T-cell (primary cell): ENCODE data around the gene GRXCR2. TPM values are rescaled to one million over a fixed set of nuclear protein-coding genes. Genes with fewer than 3 reads are reported as not detected.
"Not testable (repeated sequence)": the region's sequence is repeated elsewhere in the genome, so short reads cannot be mapped to it uniquely, and the experiment has no call there.

ENCODE experiments used
- ATAC-seq, 4 experiments: fragments of 200-7000 bp in 3 of 4; fragments of 150-1000 bp in 1 of 4; cut with Tn5 transposase; replicated peaks in 1 of 4; 1 replicate in 3 of 4; 2 replicates in 1 of 4; pipeline ENCODE4 v1.10.0; 2021; ENCODE audit warnings: moderate library complexity in 3 of 4, mild to moderate bottlenecking in 2 of 4, moderate number of reproducible peaks in 1 of 4
- CTCF ChIA-PET, 2 donors: fragments of 300-600 bp; sonication (Branson Sonifier 250); formaldehyde crosslinking; loops; one replicate each; lab custom pipeline; 2022; ENCODE audit warnings: antibody characterized with exemption in 2 of 2; lab: Charles Lee
- POLR2A ChIA-PET, 2 donors: fragments of 300-600 bp; sonication (Branson Sonifier 250); formaldehyde crosslinking; loops; one replicate each; lab custom pipeline; 2022; ENCODE audit warnings: antibody characterized with exemption in 2 of 2; lab: Charles Lee
- DNase-seq, 35 experiments: peaks; one replicate each; pipeline versions ENCODE4 v3.0.0 to v3.0.0-alpha.2; 2013 to 2023
- H3K27ac ChIP-seq: one replicate; pipeline ENCODE4 v1.5.1; 2013; ENCODE audit warnings: low read length
- H3K27me3 ChIP-seq, 2 experiments: replicated peaks in 1 of 2; 1 replicate in 1 of 2; 2 replicates in 1 of 2; pipeline versions ENCODE4 v1.6.1 to v1.7.0; 2013; ENCODE audit warnings: low read length in 1 of 2, mixed read lengths in 1 of 2; ENCODE audit not compliant: control insufficient read depth in 2 of 2, insufficient read depth in 2 of 2; ENCODE audit errors: extremely low read depth in 1 of 2
- H3K36me3 ChIP-seq, 2 donors: 1 replicate in 1 of 2; 2 replicates in 1 of 2; pipeline versions ENCODE4 v1.6.1 to v1.7.0; 2013; ENCODE audit warnings: low read length in 1 of 2; ENCODE audit not compliant: control insufficient read depth in 2 of 2, insufficient read depth in 1 of 2; ENCODE audit errors: extremely low read depth in 1 of 2
- H3K4me1 ChIP-seq, 2 experiments: 1 replicate in 1 of 2; 2 replicates in 1 of 2; pipeline versions ENCODE4 v1.6.1 to v1.7.0; 2013; ENCODE audit warnings: low read length in 2 of 2, mixed read lengths in 1 of 2; ENCODE audit not compliant: insufficient read depth in 2 of 2, control insufficient read depth in 1 of 2; ENCODE audit errors: extremely low read depth in 1 of 2
- H3K4me3 ChIP-seq, 2 donors: 1 replicate in 1 of 2; 2 replicates in 1 of 2; pipeline versions ENCODE4 v1.5.1 to v1.7.0; 2013; ENCODE audit warnings: mild to moderate bottlenecking in 2 of 2, low read length in 1 of 2, moderate library complexity in 1 of 2; ENCODE audit not compliant: control insufficient read depth in 1 of 2; ENCODE audit errors: extremely low read depth in 1 of 2
- H3K9me3 ChIP-seq: 2 replicates; pipeline ENCODE4 v1.7.0; 2013
- H3K27ac Mint-ChIP-seq, 2 donors: one replicate each; pipeline ENCODE4 v1.8.0; 2020 to 2021; ENCODE audit warnings: mild to moderate bottlenecking in 2 of 2, mixed read lengths in 2 of 2
- H3K27me3 Mint-ChIP-seq, 2 donors: one replicate each; pipeline ENCODE4 v1.8.0; 2021 to 2022; ENCODE audit warnings: mixed read lengths in 2 of 2
- H3K36me3 Mint-ChIP-seq: one replicate; pipeline ENCODE4 v1.8.0; 2021; ENCODE audit warnings: mixed read lengths
- H3K4me1 Mint-ChIP-seq, 3 donors: one replicate each; pipeline ENCODE4 v1.8.0; 2020 to 2022; ENCODE audit warnings: mixed read lengths in 3 of 3, mild to moderate bottlenecking in 1 of 3
- H3K4me3 Mint-ChIP-seq, 3 donors: one replicate each; pipeline ENCODE4 v1.8.0; 2020 to 2022; ENCODE audit warnings: mild to moderate bottlenecking in 3 of 3, mixed read lengths in 3 of 3, moderate library complexity in 3 of 3
- H3K9me3 Mint-ChIP-seq, 3 donors: one replicate each; pipeline ENCODE4 v1.8.0; 2020 to 2022; ENCODE audit warnings: mixed read lengths in 3 of 3
- WGBS: methylation state at CpG from one replicate; pipeline ENCODE4 v1.1.5; 2013; ENCODE audit warnings: missing lambda C conversion rate; ENCODE audit not compliant: insufficient coverage; 5-methylcytosine and 5-hydroxymethylcytosine counted together
- total RNA-seq, 35 experiments: library from RNA in 6 of 35; stranded (reverse) in 6 of 35; fragments of 120-200 nt in 1 of 35; gene quantifications; one replicate each; pipeline versions ENCODE4 v1.2.1 to v1.2.4 and lab custom pipeline; 2013 to 2026

GRXCR2 gene
- total RNA-seq, 5 donors from 2014 or later (not counting 1 experiment from before 2014, with no cell fraction given) = not detected

DNA sequence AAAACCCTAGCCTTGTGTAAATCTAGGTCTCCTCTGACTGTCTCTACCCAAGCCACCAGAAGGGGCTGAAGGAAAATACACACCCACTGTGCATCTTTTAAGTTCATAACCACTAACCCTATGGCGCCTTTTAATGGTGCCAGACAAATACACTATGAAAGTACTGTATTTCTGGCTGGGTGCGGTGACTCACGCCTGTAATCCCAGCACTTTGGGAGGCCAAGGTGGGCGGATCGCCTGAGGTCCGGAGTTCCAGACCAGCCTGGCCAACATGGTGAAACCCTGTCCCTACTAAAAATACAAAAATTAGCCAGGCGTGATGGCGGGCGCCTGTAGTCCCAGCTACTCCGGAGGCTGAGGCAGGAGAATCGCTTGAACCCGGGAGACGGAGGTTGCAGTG is 36.6 kb downstream of the GRXCR2 start:
- H3K27me3 Mint-ChIP-seq = peaks cover 9 to 15% of the 10 kb centered on the region in 2 donors

DNA sequence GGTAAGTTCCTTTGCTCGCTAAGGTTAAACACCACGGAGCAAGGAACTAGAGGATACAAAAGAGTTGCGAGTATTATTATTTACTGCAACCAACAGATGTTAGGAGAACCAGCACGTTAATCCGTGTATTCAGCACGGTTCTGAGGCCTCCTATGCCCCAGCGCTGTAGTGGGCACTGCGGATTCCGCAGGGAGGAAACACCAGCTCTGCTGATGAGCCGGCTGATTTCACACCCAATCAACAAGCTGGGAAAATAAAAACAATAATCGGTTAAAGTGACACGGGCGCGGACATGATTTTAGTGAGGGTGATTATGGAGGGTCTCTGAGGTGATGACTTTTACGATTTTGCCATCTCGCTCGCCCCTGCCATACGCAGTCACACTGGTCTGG is 37.0 kb downstream of the GRXCR2 start:
- POLR2A ChIA-PET = no interaction called here
- CTCF ChIA-PET = no interaction called here

More for the DNA sequence above, 36.6 kb downstream of the GRXCR2 start:
- H3K36me3 ChIP-seq, H3K36me3 Mint-ChIP-seq, DNase-seq, CTCF ChIA-PET, ATAC-seq, H3K9me3 ChIP-seq, H3K4me3 ChIP-seq, H3K27ac Mint-ChIP-seq, POLR2A ChIA-PET, H3K27ac ChIP-seq, H3K9me3 Mint-ChIP-seq: not testable (repeated sequence)
- Histone ChIP-seq H3K27me3 (peaks cover 0 to 16% of the 10 kb centered on the region in 2 experiments), H3K4me1 (peaks cover 0 to 13% of the 10 kb centered on the region in 2 experiments)
- Mint-ChIP-seq H3K4me1 (peaks cover 14 to 17% (median 16%) of the 10 kb centered on the region in 3 donors), H3K4me3 (peak overlapping the region; percentile 65 to 73 (median 68))
- WGBS = 93% methylated on average over 6 of the region's 13 CpGs

DNA sequence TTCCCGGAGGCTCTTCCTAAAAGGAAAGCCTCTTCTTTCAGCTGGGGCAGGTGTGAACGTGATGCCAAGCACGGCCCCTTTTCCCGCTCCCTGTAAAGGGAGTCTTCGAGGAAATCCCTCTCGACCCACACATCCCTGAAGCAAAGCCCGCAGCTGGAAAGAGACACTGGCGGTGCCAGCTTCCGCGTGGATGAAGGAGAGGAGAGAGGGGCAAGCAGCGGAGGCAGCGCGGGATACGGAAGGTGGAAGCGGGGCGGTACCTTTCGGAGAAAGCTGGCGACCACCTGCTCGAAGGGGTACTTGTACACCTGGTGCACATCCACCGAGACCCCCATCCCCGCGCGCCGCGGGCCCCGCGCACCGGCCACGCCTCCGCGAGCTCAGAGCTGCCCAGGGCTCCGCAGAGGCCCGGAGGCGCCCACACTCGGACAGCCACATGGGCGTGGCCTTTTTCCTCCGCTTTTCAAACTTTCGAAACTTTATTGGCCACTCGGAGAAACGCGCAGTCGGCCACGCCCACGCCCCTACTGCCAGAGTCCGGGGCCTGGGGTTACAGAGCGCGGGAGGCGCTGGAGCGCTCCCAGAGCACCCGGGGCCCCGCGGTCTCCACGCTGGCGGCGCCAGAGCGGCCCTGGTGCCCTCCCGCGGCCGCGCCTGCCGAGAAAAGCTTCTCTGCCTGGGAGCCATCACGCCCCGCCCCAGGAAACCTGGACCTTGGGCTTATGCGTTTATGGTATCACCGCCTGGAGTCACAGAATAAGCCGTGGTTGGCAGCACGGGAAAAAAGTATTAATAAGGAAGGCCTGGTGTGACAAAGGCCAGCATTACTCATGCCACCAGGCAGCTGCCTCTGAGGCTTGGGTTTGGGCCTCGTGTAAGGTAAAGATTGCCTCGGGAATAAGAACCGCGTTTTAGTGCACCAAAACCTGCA is 37.6 kb downstream of the GRXCR2 start, which contains the start of gene PRELID2:
Gene PRELID2 (minus strand): TSS at position 426 of the 931 bp plus-strand sequence. CDS start 91 bp downstream, at position 335.
- ChIA-PET POLR2A (no interaction called here), CTCF (no interaction called here)
- DNase-seq (peak in 28 of 35 experiments; percentile 2 to 51 (median 11)), ATAC-seq (peak; percentile 57 to 82 (median 72))
- Histone ChIP-seq H3K27me3 (peaks cover 0 to 16% of the 10 kb centered on the region in 2 experiments), H3K4me3 (peak within 1 kb of the TSS; percentile 41 to 80), H3K36me3 (no peaks in the 10 kb centered on the region), H3K27ac (no peak within 1 kb of the TSS), H3K9me3 (no peaks in the 10 kb centered on the region), H3K4me1 (peaks cover 2 to 13% of the 10 kb centered on the region in 2 experiments)
- H3K4me1 Mint-ChIP-seq = peaks cover 21 to 23% (median 22%) of the 10 kb centered on the region in 3 donors
- peak within 1 kb of the TSS; percentile 65 to 73 (median 68) for H3K4me3 Mint-ChIP-seq
- no peaks in the 10 kb centered on the region for H3K36me3 Mint-ChIP-seq
- 3% methylated on average over 63 of the region's 71 CpGs for WGBS
- peaks cover 9 to 12% of the 10 kb centered on the region in 2 donors for H3K27me3 Mint-ChIP-seq
- H3K27ac Mint-ChIP-seq = no peak within 1 kb of the TSS
- no peaks in the 10 kb centered on the region for H3K9me3 Mint-ChIP-seq

More for the DNA sequence above, 37.0 kb downstream of the GRXCR2 start:
- H3K27me3 Mint-ChIP-seq = peaks cover 9 to 12% of the 10 kb centered on the region in 2 donors
- Histone ChIP-seq H3K27ac (no peak overlapping the region), H3K4me1 (peaks cover 0 to 13% of the 10 kb centered on the region in 2 experiments), H3K36me3 (no peaks in the 10 kb centered on the region), H3K9me3 (no peaks in the 10 kb centered on the region), H3K27me3 (peaks cover 0 to 16% of the 10 kb centered on the region in 2 experiments), H3K4me3 (peak overlapping the region; percentile 41 to 80)
- DNase-seq (no peak), ATAC-seq (no peak)
- WGBS = 54% methylated on average over 10 of the region's 18 CpGs
- peak overlapping the region; percentile 65 to 73 (median 68) for H3K4me3 Mint-ChIP-seq
- no peaks in the 10 kb centered on the region for H3K9me3 Mint-ChIP-seq
- H3K36me3 Mint-ChIP-seq = no peaks in the 10 kb centered on the region
- no peak overlapping the region for H3K27ac Mint-ChIP-seq
- peaks cover 16 to 18% (median 18%) of the 10 kb centered on the region in 3 donors for H3K4me1 Mint-ChIP-seq

GRCh38 chr5:145834554-145834916 is 38.3 kb downstream of the GRXCR2 start:
- CTCF ChIA-PET = no interaction called here
- Mint-ChIP-seq H3K27me3 (peaks cover 9 to 12% of the 10 kb centered on the region in 2 donors), H3K9me3 (no peaks in the 10 kb centered on the region), H3K27ac (no peak overlapping the region), H3K36me3 (no peaks in the 10 kb centered on the region), H3K4me3 (peak overlapping the region; percentile 47 to 68 (median 63)), H3K4me1 (peaks cover 21 to 23% (median 22%) of the 10 kb centered on the region in 3 donors)
- H3K9me3 ChIP-seq = no peaks in the 10 kb centered on the region
- peak overlapping the region; percentile 41 to 80 for H3K4me3 ChIP-seq
- DNase-seq = no peak
- POLR2A ChIA-PET = no interaction called here
- H3K4me1 ChIP-seq = peaks cover 2 to 13% of the 10 kb centered on the region in 2 experiments
- no peak for ATAC-seq
- WGBS = 31% methylated on average over 9 of the region's 10 CpGs
- H3K36me3 ChIP-seq = no peaks in the 10 kb centered on the region
- peaks cover 0 to 16% of the 10 kb centered on the region in 2 experiments for H3K27me3 ChIP-seq
- no peak overlapping the region for H3K27ac ChIP-seq

DNA sequence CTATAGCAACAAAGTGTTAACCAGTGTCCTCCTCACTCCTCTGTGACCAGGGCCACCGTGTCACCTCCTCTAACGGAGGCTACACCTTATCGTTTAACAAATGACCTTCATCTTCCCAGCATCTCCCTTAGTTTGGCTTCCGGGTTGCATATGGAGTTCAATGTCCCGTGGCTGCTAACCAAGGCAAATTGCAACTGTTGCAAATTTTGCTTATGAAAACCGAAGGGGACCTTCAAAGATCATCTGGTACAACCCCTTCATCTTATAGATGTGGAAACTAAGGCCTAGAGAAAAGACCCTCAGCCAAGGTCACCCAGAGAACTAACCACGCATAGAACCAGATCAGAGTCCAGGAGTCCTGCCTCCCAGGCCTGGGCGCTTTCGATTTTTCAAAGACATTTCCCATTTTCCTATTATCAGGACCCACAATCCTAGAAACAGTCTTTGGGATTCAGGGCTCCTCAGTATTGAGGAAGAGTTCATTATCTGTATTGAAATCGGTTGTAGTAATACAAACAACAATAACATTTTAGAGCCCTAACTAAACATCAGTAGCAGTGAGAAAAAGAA is 39.1 kb downstream of the GRXCR2 start:
- H3K36me3 Mint-ChIP-seq = no peaks in the 10 kb centered on the region
- H3K9me3 Mint-ChIP-seq = no peaks in the 10 kb centered on the region
- H3K27me3 Mint-ChIP-seq = peaks cover 9 to 12% of the 10 kb centered on the region in 2 donors
- H3K36me3 ChIP-seq = no peaks in the 10 kb centered on the region
- H3K4me3 ChIP-seq = no peak overlapping the region
- H3K27me3 ChIP-seq = peaks cover 0 to 16% of the 10 kb centered on the region in 2 experiments
- ChIA-PET POLR2A (no interaction called here), CTCF (no interaction called here)
- DNase-seq = no peak
- no peak overlapping the region for H3K27ac Mint-ChIP-seq
- ATAC-seq = no peak
- no peaks in the 10 kb centered on the region for H3K9me3 ChIP-seq
- H3K4me1 Mint-ChIP-seq = peaks cover 21 to 23% (median 22%) of the 10 kb centered on the region in 3 donors
- WGBS = 83% methylated on average over 3 of the region's 10 CpGs
- H3K4me1 ChIP-seq = peaks cover 2 to 13% of the 10 kb centered on the region in 2 experiments
- H3K4me3 Mint-ChIP-seq = peak overlapping the region; percentile 25 to 68 (median 32)
- H3K27ac ChIP-seq = no peak overlapping the region

DNA sequence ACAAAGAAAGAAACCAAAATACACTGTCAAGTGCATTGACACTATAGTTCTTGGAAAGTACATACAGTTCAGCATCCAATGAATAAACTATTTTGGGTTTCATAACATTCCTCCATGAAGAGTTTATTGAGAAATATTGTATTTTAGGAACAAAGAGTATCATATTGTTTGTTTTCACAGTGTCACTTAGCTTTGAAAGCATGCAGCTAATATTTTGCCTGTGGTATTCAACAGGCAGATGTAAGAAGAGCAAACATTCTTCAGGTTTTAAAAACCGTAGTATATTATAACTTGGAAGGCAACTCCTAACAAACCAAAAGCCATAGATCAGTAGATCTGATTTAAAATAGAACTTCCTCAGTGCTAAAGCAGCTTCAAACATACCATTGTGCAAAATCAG is 42.2 kb downstream of the GRXCR2 start:
- POLR2A ChIA-PET = no interaction called here
- no peaks in the 10 kb centered on the region for H3K36me3 Mint-ChIP-seq
- H3K4me1 Mint-ChIP-seq = peaks cover 13 to 19% (median 14%) of the 10 kb centered on the region in 3 donors
- Histone ChIP-seq H3K27me3 (peaks cover 0 to 7% of the 10 kb centered on the region in 2 experiments), H3K36me3 (no peaks in the 10 kb centered on the region), H3K4me1 (peaks cover 2 to 7% of the 10 kb centered on the region in 2 experiments), H3K4me3 (no peak overlapping the region), H3K9me3 (no peaks in the 10 kb centered on the region), H3K27ac (no peak overlapping the region)
- CTCF ChIA-PET = no interaction called here
- peaks cover 5 to 6% of the 10 kb centered on the region in 2 donors for H3K27me3 Mint-ChIP-seq
- ATAC-seq (no peak), DNase-seq (no peak)
- peak overlapping the region in 1 of 2 donors; percentile 35 for H3K27ac Mint-ChIP-seq
- WGBS = no CpG with 5 or more reads among the region's 1 CpG
- no peak overlapping the region for H3K4me3 Mint-ChIP-seq
- H3K9me3 Mint-ChIP-seq = no peaks in the 10 kb centered on the region
